ENCODE results near the gene ZFP82. TPM values are rescaled to one million over a fixed set of nuclear protein-coding genes. Genes with fewer than 3 reads are reported as not detected.

The ZFP82 gene
- total RNA-seq, 2 experiments from 2014 or later: 13.5 to 15.6 TPM

- H4K20me1 ChIP-seq (ENCODE audit: insufficient read depth, low read length): no peaks in the 10 kb centered on the region
- H3K9me2 ChIP-seq (ENCODE audit: insufficient read depth, low read length): no peaks in the 10 kb centered on the region
- H2AFZ ChIP-seq (ENCODE audit: low read length): no peak overlapping the region
- peaks cover 24% of the 10 kb centered on the region; the same call in 1 of the 2 replicates for H3K79me2 ChIP-seq (ENCODE audit: insufficient read depth, low read depth, low read length)
- no peaks in the 10 kb centered on the region for H3K4me1 ChIP-seq (ENCODE audit: insufficient read depth, low read length, poor library complexity, severe bottlenecking)
- BruUV-seq (replicated peaks): no TSS peak
- TF ChIP-seq EZH2phosphoT487 (IDR thresholded peaks at IDR 0.05; ENCODE audit: borderline replicate concordance, low read depth, low read length) (no peak), CTCF (conservative IDR thresholded peaks at IDR 0.05; ENCODE audit: low read length) (no peak)
- intact Hi-C loops (cut with micrococcal nuclease; ENCODE audit: unreplicated experiment): no loop called here
- ChIA-PET POLR2A (no interaction called here), CTCF (ENCODE audit: unreplicated experiment) (no interaction called here)
- H3K4me2 ChIP-seq (ENCODE audit: low read length): no peak overlapping the region
- no peak for DNase-seq (ENCODE audit: low spot score)
- H3K9me3 ChIP-seq (ENCODE audit: low read length): peaks cover 20% of the 10 kb centered on the region; the same call in 1 of the 2 replicates
- no peak overlapping the region for H3K4me3 ChIP-seq (ENCODE audit: low read depth, low read length, poor library complexity, severe bottlenecking)
- H3K27ac ChIP-seq (ENCODE audit: low read depth, low read length, poor library complexity, severe bottlenecking): no peak overlapping the region
- H3K36me3 ChIP-seq (ENCODE audit: insufficient read depth, low read length): peaks cover 97% of the 10 kb centered on the region
Observed at GRCh38 chr19:36408101-36408500, 10.3 kb downstream of the ZFP82 start.

- intact Hi-C loops (cut with micrococcal nuclease; ENCODE audit: unreplicated experiment): no loop called here
- H2AFZ ChIP-seq (ENCODE audit: low read length): no peak overlapping the region
- H3K79me2 ChIP-seq (ENCODE audit: insufficient read depth, low read depth, low read length): no peaks in the 10 kb centered on the region; the same call in 1 of the 2 replicates
- ChIA-PET POLR2A (interaction anchor here (0.9 kb wide), 1 partner anchor 8 kb away, joined by 3 read pairs; no protein-coding TSS in a partner anchor), CTCF (ENCODE audit: unreplicated experiment) (no interaction called here)
- H4K20me1 ChIP-seq (ENCODE audit: insufficient read depth, low read length): no peaks in the 10 kb centered on the region
- H3K9me3 ChIP-seq (ENCODE audit: low read length): peaks cover 26% of the 10 kb centered on the region; the same call in 1 of the 2 replicates
- DNase-seq (ENCODE audit: low spot score): no peak
- H3K4me3 ChIP-seq (ENCODE audit: low read depth, low read length, poor library complexity, severe bottlenecking): no peak overlapping the region
- H3K27ac ChIP-seq (ENCODE audit: low read depth, low read length, poor library complexity, severe bottlenecking): no peak overlapping the region
- no peak overlapping the region for H3K4me2 ChIP-seq (ENCODE audit: low read length)
- no peaks in the 10 kb centered on the region for H3K4me1 ChIP-seq (ENCODE audit: insufficient read depth, low read length, poor library complexity, severe bottlenecking)
- H3K9me2 ChIP-seq (ENCODE audit: insufficient read depth, low read length): no peaks in the 10 kb centered on the region
- peaks cover 93% of the 10 kb centered on the region for H3K36me3 ChIP-seq (ENCODE audit: insufficient read depth, low read length)
- BruUV-seq (replicated peaks): no TSS peak
- TF ChIP-seq EZH2phosphoT487 (IDR thresholded peaks at IDR 0.05; ENCODE audit: borderline replicate concordance, low read depth, low read length) (no peak), CTCF (conservative IDR thresholded peaks at IDR 0.05; ENCODE audit: low read length) (no peak)
Observed at GRCh38 chr19:36404498-36404897, 13.9 kb downstream of the ZFP82 start.

- H3K9me3 ChIP-seq (ENCODE audit: low read length): peaks cover 45% of the 10 kb centered on the region; the same call in 1 of the 2 replicates
- H3K27ac ChIP-seq (ENCODE audit: low read depth, low read length, poor library complexity, severe bottlenecking): no peak overlapping the region
- no peak for DNase-seq (ENCODE audit: low spot score)
- H3K4me3 ChIP-seq (ENCODE audit: low read depth, low read length, poor library complexity, severe bottlenecking): no peak overlapping the region
- no peaks in the 10 kb centered on the region for H3K4me1 ChIP-seq (ENCODE audit: insufficient read depth, low read length, poor library complexity, severe bottlenecking)
- no peaks in the 10 kb centered on the region; the same call in 1 of the 2 replicates for H3K79me2 ChIP-seq (ENCODE audit: insufficient read depth, low read depth, low read length)
- TF ChIP-seq CTCF (conservative IDR thresholded peaks at IDR 0.05; ENCODE audit: low read length): no peak
- TF ChIP-seq EZH2phosphoT487 (IDR thresholded peaks at IDR 0.05; ENCODE audit: borderline replicate concordance, low read depth, low read length): no peak
- H3K36me3 ChIP-seq (ENCODE audit: insufficient read depth, low read length): peaks cover 94% of the 10 kb centered on the region
- no peaks in the 10 kb centered on the region for H3K9me2 ChIP-seq (ENCODE audit: insufficient read depth, low read length)
- no peak overlapping the region for H2AFZ ChIP-seq (ENCODE audit: low read length)
- ChIA-PET POLR2A (interaction anchor here (0.5 kb wide), 1 partner anchor 13 kb away, joined by 3 read pairs; no protein-coding TSS in a partner anchor), CTCF (ENCODE audit: unreplicated experiment) (interaction anchor here (0.5 kb wide), 1 partner anchor 1688 kb away, joined by 3 read pairs; no protein-coding TSS in a partner anchor)
- H3K4me2 ChIP-seq (ENCODE audit: low read length): no peak overlapping the region
- H4K20me1 ChIP-seq (ENCODE audit: insufficient read depth, low read length): no peaks in the 10 kb centered on the region
- intact Hi-C loops (cut with micrococcal nuclease; ENCODE audit: unreplicated experiment): no loop called here
- no TSS peak for BruUV-seq (replicated peaks)
Observed at GRCh38 chr19:36401475-36401874, 17.0 kb downstream of the ZFP82 start.
